Panc1 (cell line): ENCODE results near the gene DLEU7. TPM values are rescaled to one million over a fixed set of nuclear protein-coding genes. Genes with fewer than 3 reads are reported as not detected.

ENCODE experiments used
- ATAC-seq: fragments of 200-7000 bp; cut with Tn5 transposase; 2 replicates; pipeline ENCODE4 v1.9.1; 2020; ENCODE audit warnings: mild to moderate bottlenecking, moderate library complexity
- BruUV-seq: library from RNA; stranded (reverse); fragments of 400-500 nt; replicated peaks from 2 replicates; lab custom pipeline; 2021; lab: Mats Ljungman, UMichigan
- CTCF ChIA-PET: fragments of 300-600 bp; sonication (Branson Sonifier 250); formaldehyde crosslinking; loops from one replicate; lab custom pipeline; 2022; ENCODE audit warnings: antibody characterized with exemption; lab: Charles Lee
- POLR2A ChIA-PET: fragments of 300-600 bp; sonication (Branson Sonifier 250); formaldehyde crosslinking; loops from one replicate; lab custom pipeline; 2022; ENCODE audit warnings: antibody characterized with exemption; lab: Charles Lee
- DNase-seq: peaks from one replicate; pipeline ENCODE4 v3.0.0-alpha.2; 2010; ENCODE audit warnings: low read depth, low spot score
- H3K27ac ChIP-seq: 2 replicates; pipeline ENCODE4 v1.5.1; 2011; ENCODE audit warnings: mild to moderate bottlenecking, low read length, inconsistent platforms
- H3K27me3 ChIP-seq: fragments of 200-500 bp; sonication (Bioruptor generic); 2 replicates; pipeline ENCODE4 v1.6.0; 2014; ENCODE audit warnings: low read length, inconsistent platforms; ENCODE audit not compliant: control insufficient read depth, insufficient read depth
- H3K36me3 ChIP-seq: fragments of 200-500 bp; sonication (Bioruptor generic); 2 replicates; pipeline ENCODE4 v1.5.1; 2014; ENCODE audit warnings: inconsistent platforms, mild to moderate bottlenecking, low read length, moderate library complexity; ENCODE audit not compliant: control insufficient read depth, insufficient read depth
- H3K4me1 ChIP-seq: 2 replicates; pipeline ENCODE4 v1.5.1; 2011; ENCODE audit warnings: inconsistent platforms, mild to moderate bottlenecking, low read length, moderate library complexity; ENCODE audit not compliant: control insufficient read depth, insufficient read depth
- H3K4me3 ChIP-seq, 2 experiments: 2 replicates each; pipeline ENCODE4 v1.5.1; 2011 to 2012; ENCODE audit warnings: low read depth in 2 of 2, low read length in 2 of 2, mild to moderate bottlenecking in 2 of 2, inconsistent platforms in 1 of 2, moderate library complexity in 1 of 2
- H3K9me3 ChIP-seq: fragments of 200-500 bp; sonication (Bioruptor generic); 2 replicates; pipeline ENCODE4 v1.5.1; 2014; ENCODE audit warnings: low read depth, mild to moderate bottlenecking, inconsistent platforms, low read length, moderate library complexity; ENCODE audit not compliant: control insufficient read depth, insufficient read depth
- POLR2AphosphoS5 ChIP-seq: IDR thresholded peaks from 2 replicates; pipeline ENCODE4 v1.6.1; 2012; ENCODE audit warnings: mild to moderate bottlenecking, low read depth, low read length, moderate library complexity
- SIN3A ChIP-seq: IDR thresholded peaks from 2 replicates; pipeline ENCODE4 v1.6.1; 2012; ENCODE audit warnings: low read depth, mild to moderate bottlenecking, low read length, moderate library complexity, borderline replicate concordance; ENCODE audit not compliant: insufficient read depth
- TCF7L2 ChIP-seq: IDR thresholded peaks from 2 replicates; pipeline ENCODE4 v1.6.1; 2011; ENCODE audit warnings: mild to moderate bottlenecking, low read depth, low read length, inconsistent platforms
- in situ Hi-C: cut with HindIII; loops from 2 replicates; pipeline ENCODE4 v1.10.0; 2016; ENCODE audit warnings: low sequenced_read_pairs, low pct_unique_long_range_greater_than_20kb
- intact Hi-C: fragments of 100-400 bp; cut with micrococcal nuclease; formaldehyde crosslinking; loops from one replicate; pipeline ENCODE4 v1.10.0; 2022; ENCODE audit not compliant: unreplicated experiment
- total RNA-seq: library from RNA; stranded (reverse); gene quantifications from one replicate; pipeline ENCODE4 v1.2.1, GENCODE V29; 2021; ENCODE audit not compliant: unreplicated experiment
- TF ChIP-seq, protein P1 (sequence below), 2 experiments: IDR thresholded peaks; 2 replicates each; pipeline ENCODE4 v1.6.1; 2011 to 2012; ENCODE audit warnings: low read depth in 2 of 2, control low read depth in 1 of 2, low read length in 1 of 2, mild to moderate bottlenecking in 1 of 2, moderate library complexity in 1 of 2; ENCODE audit not compliant: insufficient read depth in 1 of 2
- TF ChIP-seq, protein P2 (sequence below): fragments of 450-650 bp; IDR thresholded peaks from 2 replicates; pipeline ENCODE4 v1.5.1; 2017; ENCODE audit warnings: mild to moderate bottlenecking

The DLEU7 gene
- total RNA-seq, 1 experiment from 2014 or later: not detected

DNA sequence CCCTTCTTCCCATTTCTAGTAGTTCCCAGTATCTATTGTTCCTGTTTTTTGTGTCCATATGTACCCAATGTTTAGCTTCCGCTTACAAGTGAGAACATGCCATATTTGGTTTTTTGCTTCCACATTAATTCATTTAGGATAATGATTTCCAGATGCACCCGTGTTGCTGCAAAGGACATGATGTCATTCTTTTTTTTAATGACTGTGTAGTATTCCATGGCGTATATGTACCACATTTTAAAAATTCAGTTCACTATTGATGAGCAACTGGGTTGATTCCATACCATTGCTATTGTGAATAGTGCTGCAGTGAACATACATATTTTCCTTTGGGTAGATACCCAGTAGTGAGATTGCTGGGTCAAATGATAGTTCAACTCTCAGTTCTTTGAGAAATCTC, 50.5 kb downstream of the DLEU7 start:
- ChIA-PET CTCF (no interaction called here), POLR2A (no interaction called here)
- no peaks in the 10 kb centered on the region for H3K9me3 ChIP-seq
- no peaks in the 10 kb centered on the region for H3K36me3 ChIP-seq
- H3K4me3 ChIP-seq: no peak overlapping the region
- no TSS peak for BruUV-seq
- intact Hi-C loops (loop anchor here (10.0 kb wide), 1 partner anchor 278 kb away; no protein-coding TSS in a partner anchor), in situ Hi-C loops (no loop called here)
- H3K27ac ChIP-seq: no peak overlapping the region
- DNase-seq (no peak), ATAC-seq (no peak)
- H3K27me3 ChIP-seq: no peaks in the 10 kb centered on the region
- TF ChIP-seq, protein P1, sequence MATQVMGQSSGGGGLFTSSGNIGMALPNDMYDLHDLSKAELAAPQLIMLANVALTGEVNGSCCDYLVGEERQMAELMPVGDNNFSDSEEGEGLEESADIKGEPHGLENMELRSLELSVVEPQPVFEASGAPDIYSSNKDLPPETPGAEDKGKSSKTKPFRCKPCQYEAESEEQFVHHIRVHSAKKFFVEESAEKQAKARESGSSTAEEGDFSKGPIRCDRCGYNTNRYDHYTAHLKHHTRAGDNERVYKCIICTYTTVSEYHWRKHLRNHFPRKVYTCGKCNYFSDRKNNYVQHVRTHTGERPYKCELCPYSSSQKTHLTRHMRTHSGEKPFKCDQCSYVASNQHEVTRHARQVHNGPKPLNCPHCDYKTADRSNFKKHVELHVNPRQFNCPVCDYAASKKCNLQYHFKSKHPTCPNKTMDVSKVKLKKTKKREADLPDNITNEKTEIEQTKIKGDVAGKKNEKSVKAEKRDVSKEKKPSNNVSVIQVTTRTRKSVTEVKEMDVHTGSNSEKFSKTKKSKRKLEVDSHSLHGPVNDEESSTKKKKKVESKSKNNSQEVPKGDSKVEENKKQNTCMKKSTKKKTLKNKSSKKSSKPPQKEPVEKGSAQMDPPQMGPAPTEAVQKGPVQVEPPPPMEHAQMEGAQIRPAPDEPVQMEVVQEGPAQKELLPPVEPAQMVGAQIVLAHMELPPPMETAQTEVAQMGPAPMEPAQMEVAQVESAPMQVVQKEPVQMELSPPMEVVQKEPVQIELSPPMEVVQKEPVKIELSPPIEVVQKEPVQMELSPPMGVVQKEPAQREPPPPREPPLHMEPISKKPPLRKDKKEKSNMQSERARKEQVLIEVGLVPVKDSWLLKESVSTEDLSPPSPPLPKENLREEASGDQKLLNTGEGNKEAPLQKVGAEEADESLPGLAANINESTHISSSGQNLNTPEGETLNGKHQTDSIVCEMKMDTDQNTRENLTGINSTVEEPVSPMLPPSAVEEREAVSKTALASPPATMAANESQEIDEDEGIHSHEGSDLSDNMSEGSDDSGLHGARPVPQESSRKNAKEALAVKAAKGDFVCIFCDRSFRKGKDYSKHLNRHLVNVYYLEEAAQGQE (IDR thresholded peaks at IDR 0.05; ENCODE audit: insufficient read depth in 1 of 2, low read depth in 2 of 2, low read length in 1 of 2): no peak
- TF ChIP-seq SIN3A (no peak), POLR2AphosphoS5 (no peak), TCF7L2 (no peak)
- TF ChIP-seq, protein P2, sequence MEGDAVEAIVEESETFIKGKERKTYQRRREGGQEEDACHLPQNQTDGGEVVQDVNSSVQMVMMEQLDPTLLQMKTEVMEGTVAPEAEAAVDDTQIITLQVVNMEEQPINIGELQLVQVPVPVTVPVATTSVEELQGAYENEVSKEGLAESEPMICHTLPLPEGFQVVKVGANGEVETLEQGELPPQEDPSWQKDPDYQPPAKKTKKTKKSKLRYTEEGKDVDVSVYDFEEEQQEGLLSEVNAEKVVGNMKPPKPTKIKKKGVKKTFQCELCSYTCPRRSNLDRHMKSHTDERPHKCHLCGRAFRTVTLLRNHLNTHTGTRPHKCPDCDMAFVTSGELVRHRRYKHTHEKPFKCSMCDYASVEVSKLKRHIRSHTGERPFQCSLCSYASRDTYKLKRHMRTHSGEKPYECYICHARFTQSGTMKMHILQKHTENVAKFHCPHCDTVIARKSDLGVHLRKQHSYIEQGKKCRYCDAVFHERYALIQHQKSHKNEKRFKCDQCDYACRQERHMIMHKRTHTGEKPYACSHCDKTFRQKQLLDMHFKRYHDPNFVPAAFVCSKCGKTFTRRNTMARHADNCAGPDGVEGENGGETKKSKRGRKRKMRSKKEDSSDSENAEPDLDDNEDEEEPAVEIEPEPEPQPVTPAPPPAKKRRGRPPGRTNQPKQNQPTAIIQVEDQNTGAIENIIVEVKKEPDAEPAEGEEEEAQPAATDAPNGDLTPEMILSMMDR: no peak
- H3K4me1 ChIP-seq: no peaks in the 10 kb centered on the region; the same call in 1 of the 2 replicates

DNA sequence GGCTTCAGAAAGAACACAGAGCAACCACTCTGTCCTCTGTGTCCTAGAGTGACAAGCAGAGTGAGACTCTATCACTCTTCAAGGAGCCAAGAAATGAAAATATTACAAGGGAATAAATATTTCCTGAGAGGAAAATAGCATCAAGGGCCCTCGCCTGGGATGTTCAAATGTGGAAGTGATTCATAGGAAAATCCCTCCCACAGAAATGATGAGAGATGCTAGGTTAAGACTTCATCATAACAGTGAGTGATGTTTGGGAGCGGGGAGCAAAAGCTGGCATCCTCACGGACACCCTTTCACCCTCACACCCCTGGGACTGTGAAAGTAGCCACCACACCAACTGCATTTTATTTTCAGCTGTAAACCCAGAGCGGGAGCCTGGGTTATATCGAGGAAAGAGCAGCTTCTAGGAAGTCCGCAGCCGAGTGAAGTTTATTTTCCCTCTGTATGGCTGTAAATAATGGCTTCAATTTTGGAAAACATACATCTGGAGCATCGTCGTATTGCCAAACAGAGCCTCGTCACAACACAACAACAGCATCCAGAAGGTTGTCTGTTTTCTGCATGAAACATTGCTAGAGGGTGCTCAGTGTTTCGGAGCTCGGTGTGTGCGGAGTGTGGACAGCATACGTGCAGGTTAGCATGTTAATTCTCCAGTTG, 54.8 kb downstream of the DLEU7 start:
- H3K4me1 ChIP-seq: no peaks in the 10 kb centered on the region
- ATAC-seq (no peak), DNase-seq (no peak)
- in situ Hi-C loops: no loop called here
- ChIA-PET POLR2A (no interaction called here), CTCF (no interaction called here)
- no peaks in the 10 kb centered on the region for H3K27me3 ChIP-seq
- H3K9me3 ChIP-seq: no peaks in the 10 kb centered on the region
- no peak overlapping the region for H3K27ac ChIP-seq
- no peak overlapping the region for H3K4me3 ChIP-seq
- no TSS peak for BruUV-seq
- intact Hi-C loops: no loop called here
- TF ChIP-seq, protein P2: no peak
- TF ChIP-seq, protein P1 (IDR thresholded peaks at IDR 0.05; ENCODE audit: insufficient read depth in 1 of 2, low read depth in 2 of 2, low read length in 1 of 2): no peak
- no peaks in the 10 kb centered on the region for H3K36me3 ChIP-seq
